Measurements from ENCODE around the gene HOXD13.

DNA sequence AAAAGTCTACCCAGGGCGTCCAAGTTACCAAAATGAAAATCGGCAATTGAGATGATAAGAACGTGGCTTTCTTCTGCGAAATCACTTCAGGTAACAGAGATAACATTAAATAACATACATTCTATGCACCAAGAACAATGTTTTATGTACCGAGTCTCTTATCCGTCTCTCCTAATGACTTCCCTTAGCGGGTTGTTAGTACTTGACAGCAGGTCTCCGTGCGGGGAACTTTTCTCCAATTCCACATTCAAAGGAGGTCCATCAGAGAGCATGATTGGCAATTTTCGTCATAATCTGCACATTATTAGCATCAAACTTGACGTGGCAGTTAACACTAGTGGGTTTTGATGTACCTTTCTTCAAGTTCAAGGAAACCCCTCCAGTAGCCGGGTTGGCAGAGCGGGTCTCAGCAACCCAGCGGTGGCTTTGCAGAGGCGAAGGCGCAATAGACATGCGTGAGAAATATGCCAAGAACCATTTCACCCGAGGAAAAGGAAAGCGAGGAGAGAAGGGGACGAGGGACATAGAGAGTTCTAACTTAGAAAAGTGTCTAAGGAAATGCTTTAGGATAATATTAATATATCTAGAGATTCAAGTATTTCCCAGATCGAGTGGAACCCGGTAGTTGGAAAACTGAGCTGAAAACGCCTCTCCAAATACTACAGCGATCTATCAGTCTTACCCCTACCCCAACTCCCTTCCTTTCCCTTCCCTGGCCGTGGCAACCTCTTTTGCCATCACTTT lies 13.8 kb upstream of the HOXD13 start:
- TF ChIP-seq, protein P1, sequence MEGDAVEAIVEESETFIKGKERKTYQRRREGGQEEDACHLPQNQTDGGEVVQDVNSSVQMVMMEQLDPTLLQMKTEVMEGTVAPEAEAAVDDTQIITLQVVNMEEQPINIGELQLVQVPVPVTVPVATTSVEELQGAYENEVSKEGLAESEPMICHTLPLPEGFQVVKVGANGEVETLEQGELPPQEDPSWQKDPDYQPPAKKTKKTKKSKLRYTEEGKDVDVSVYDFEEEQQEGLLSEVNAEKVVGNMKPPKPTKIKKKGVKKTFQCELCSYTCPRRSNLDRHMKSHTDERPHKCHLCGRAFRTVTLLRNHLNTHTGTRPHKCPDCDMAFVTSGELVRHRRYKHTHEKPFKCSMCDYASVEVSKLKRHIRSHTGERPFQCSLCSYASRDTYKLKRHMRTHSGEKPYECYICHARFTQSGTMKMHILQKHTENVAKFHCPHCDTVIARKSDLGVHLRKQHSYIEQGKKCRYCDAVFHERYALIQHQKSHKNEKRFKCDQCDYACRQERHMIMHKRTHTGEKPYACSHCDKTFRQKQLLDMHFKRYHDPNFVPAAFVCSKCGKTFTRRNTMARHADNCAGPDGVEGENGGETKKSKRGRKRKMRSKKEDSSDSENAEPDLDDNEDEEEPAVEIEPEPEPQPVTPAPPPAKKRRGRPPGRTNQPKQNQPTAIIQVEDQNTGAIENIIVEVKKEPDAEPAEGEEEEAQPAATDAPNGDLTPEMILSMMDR (IDR thresholded peaks at IDR 0.05; ENCODE audit: low read depth, low read length), result no peak
- TF ChIP-seq POLR2A (IDR thresholded peaks at IDR 0.05; ENCODE audit: extremely low read depth, insufficient read length), result no peak
